IMR-90 (cell line): ENCODE results near the gene OSBPL1A. TPM values are rescaled to one million over a fixed set of nuclear protein-coding genes. Genes with fewer than 3 reads are reported as not detected.

ENCODE experiments used
- ATAC-seq: fragments of 200-7000 bp; cut with Tn5 transposase; 2 replicates; pipeline ENCODE4 v1.9.1; 2020; ENCODE audit warnings: low read depth, mild to moderate bottlenecking, moderate library complexity
- BruUV-seq: library from RNA; stranded (reverse); fragments of 400-500 nt; replicated peaks from 2 replicates; lab custom pipeline; 2021; lab: Mats Ljungman, UMichigan
- CTCF ChIA-PET: fragments of 300-600 bp; formaldehyde crosslinking; extraction: SDS; loops from one replicate; lab custom pipeline; 2021; ENCODE audit warnings: antibody characterized with exemption; lab: Yijun Ruan, JAX
- POLR2A ChIA-PET: fragments of 300-600 bp; sonication (Branson Sonifier 250); formaldehyde crosslinking; loops from one replicate; lab custom pipeline; 2022; ENCODE audit warnings: antibody characterized with exemption; ENCODE audit not compliant: unreplicated experiment; lab: Charles Lee
- DNase-seq: peaks from one replicate; pipeline ENCODE4 v3.0.0; 2013
- H2AFZ ChIP-seq: replicated peaks from 2 replicates; pipeline ENCODE3; 2013; ENCODE audit warnings: low read length, mild to moderate bottlenecking; ENCODE audit not compliant: poor library complexity
- H2AK5ac ChIP-seq: 2 replicates; pipeline ENCODE4 v1.6.1; 2013; ENCODE audit warnings: low read depth, low read length, inconsistent platforms
- H2AK9ac ChIP-seq: replicated peaks from 2 replicates; pipeline ENCODE3; 2013; ENCODE audit warnings: mild to moderate bottlenecking, low read depth, low read length, moderate library complexity; ENCODE audit not compliant: poor library complexity
- H2BK120ac ChIP-seq: 2 replicates; pipeline ENCODE4 v1.6.1; 2013; ENCODE audit warnings: low read depth, low read length, inconsistent platforms
- H2BK15ac ChIP-seq: 3 replicates; pipeline ENCODE4 v1.6.1; 2013; ENCODE audit warnings: low read depth, low read length, inconsistent platforms
- H2BK20ac ChIP-seq: 2 replicates; pipeline ENCODE4 v1.6.1; 2013; ENCODE audit warnings: low read depth, mild to moderate bottlenecking, inconsistent platforms, low read length, moderate library complexity
- H2BK5ac ChIP-seq: 2 replicates; pipeline ENCODE4 v1.6.1; 2013; ENCODE audit warnings: mild to moderate bottlenecking, low read depth, low read length, inconsistent platforms; ENCODE audit not compliant: poor library complexity, severe bottlenecking
- H3K14ac ChIP-seq: replicated peaks from 2 replicates; pipeline ENCODE4 v1.6.1; 2013; ENCODE audit warnings: low read depth, low read length, inconsistent platforms
- H3K18ac ChIP-seq: 2 replicates; pipeline ENCODE4 v1.6.1; 2013; ENCODE audit warnings: low read depth, low read length, control low read depth
- H3K23ac ChIP-seq: 2 replicates; pipeline ENCODE4 v1.6.1; 2013; ENCODE audit warnings: low read depth, low read length, inconsistent platforms
- H3K27ac ChIP-seq: 2 replicates; pipeline ENCODE4 v1.5.1; 2013; ENCODE audit warnings: mild to moderate bottlenecking, control low read depth, low read length; ENCODE audit not compliant: insufficient read depth
- H3K27me3 ChIP-seq: 2 replicates; pipeline ENCODE4 v1.6.1; 2013; ENCODE audit warnings: low read length; ENCODE audit not compliant: control insufficient read depth, insufficient read depth
- H3K36me3 ChIP-seq: 2 replicates; pipeline ENCODE4 v1.6.1; 2013; ENCODE audit warnings: low read length, mixed read lengths; ENCODE audit not compliant: control insufficient read depth, insufficient read depth
- H3K4ac ChIP-seq: 2 replicates; pipeline ENCODE4 v1.6.1; 2013; ENCODE audit warnings: low read depth, low read length, inconsistent platforms
- H3K4me1 ChIP-seq: 2 replicates; pipeline ENCODE4 v1.6.1; 2013; ENCODE audit warnings: low read length, mixed read lengths; ENCODE audit not compliant: control insufficient read depth, insufficient read depth
- H3K4me2 ChIP-seq: 2 replicates; pipeline ENCODE4 v1.6.1; 2013; ENCODE audit warnings: low read depth, mild to moderate bottlenecking, control low read depth, low read length, moderate library complexity
- H3K4me3 ChIP-seq: 2 replicates; pipeline ENCODE4 v1.5.1; 2013; ENCODE audit warnings: low read depth, mild to moderate bottlenecking, control low read depth, low read length, moderate library complexity; ENCODE audit not compliant: insufficient read depth
- H3K56ac ChIP-seq: 2 replicates; pipeline ENCODE4 v1.6.1; 2013; ENCODE audit warnings: low read length, inconsistent platforms; ENCODE audit not compliant: insufficient read depth; ENCODE audit errors: extremely low read depth
- H3K79me1 ChIP-seq, 2 experiments: 2 replicates each; pipeline ENCODE4 v1.6.1; 2013; ENCODE audit warnings: low read length in 2 of 2, inconsistent platforms in 1 of 2, low read depth in 1 of 2
- H3K9ac ChIP-seq: 2 replicates; pipeline ENCODE4 v1.6.1; 2013; ENCODE audit warnings: low read depth, low read length, control low read depth
- H3K9me1 ChIP-seq: 2 replicates; pipeline ENCODE4 v1.6.1; 2013; ENCODE audit warnings: low read length, inconsistent platforms; ENCODE audit not compliant: insufficient read depth
- H3K9me3 ChIP-seq: 2 replicates; pipeline ENCODE4 v1.6.1; 2013; ENCODE audit warnings: low read length; ENCODE audit not compliant: control insufficient read depth, insufficient read depth
- H4K20me1 ChIP-seq: 2 replicates; pipeline ENCODE4 v1.6.1; 2013; ENCODE audit warnings: low read length, inconsistent platforms; ENCODE audit not compliant: insufficient read depth
- H4K5ac ChIP-seq: 2 replicates; pipeline ENCODE4 v1.6.1; 2013; ENCODE audit warnings: mild to moderate bottlenecking, low read depth, low read length, control low read depth
- H4K8ac ChIP-seq, 2 experiments: 2 replicates each; pipeline ENCODE4 v1.6.1; 2013; ENCODE audit warnings: low read depth in 2 of 2, low read length in 2 of 2, control low read depth in 1 of 2, inconsistent platforms in 1 of 2
- H4K91ac ChIP-seq: 2 replicates; pipeline ENCODE4 v1.6.1; 2013; ENCODE audit warnings: low read depth, low read length, inconsistent platforms; ENCODE audit not compliant: insufficient read depth
- BHLHE40 ChIP-seq: fragments of 150-350 bp; IDR thresholded peaks from 2 replicates; pipeline ENCODE4 v1.6.1; 2016; ENCODE audit warnings: mild to moderate bottlenecking, low read depth, low read length
- CHD1 ChIP-seq: IDR thresholded peaks from 2 replicates; pipeline ENCODE4 v1.6.1; 2012; ENCODE audit warnings: low read depth, low read length, improper control_type of control experiment
- SMC3 ChIP-seq: fragments of 150-350 bp; IDR thresholded peaks from 2 replicates; pipeline ENCODE4 v1.6.1; 2016; ENCODE audit warnings: low read depth, mild to moderate bottlenecking, antibody characterized with exemption, low read length, moderate library complexity
- USF2 ChIP-seq: fragments of 150-350 bp; IDR thresholded peaks from 2 replicates; pipeline ENCODE4 v1.6.1; 2017; ENCODE audit warnings: mild to moderate bottlenecking, antibody characterized with exemption, low read length, low read depth
- WGBS, 2 experiments: methylation state at CpG; one replicate each; pipeline versions ENCODE4 v1.1.5 to v1.1.7; 2013; ENCODE audit warnings: missing lambda C conversion rate in 2 of 2; ENCODE audit not compliant: insufficient read length in 1 of 2; ENCODE audit errors: extremely low coverage in 2 of 2; 5-methylcytosine and 5-hydroxymethylcytosine counted together
- dilution Hi-C: fragments of 300-500 bp; cut with HindIII; formaldehyde crosslinking; loops from one replicate; pipeline ENCODE4 v1.14.3; 2018; ENCODE audit warnings: low sequenced_read_pairs; ENCODE audit not compliant: unreplicated experiment
- in situ Hi-C: fragments of 300-500 bp; cut with MboI; formaldehyde crosslinking; loops from 3 replicates; pipeline ENCODE4 v1.14.3; 2019; ENCODE audit warnings: low sequenced_read_pairs, inconsistent platforms, mixed read lengths
- intact Hi-C: fragments of 100-400 bp; cut with micrococcal nuclease; formaldehyde crosslinking; loops from 2 replicates; pipeline ENCODE4 v1.10.0; 2022
- polyA plus RNA-seq, 3 experiments: library from polyadenylated mRNA; depleted of rRNA; stranded (reverse); fragments of >200 nt; gene quantifications; 2 replicates each; pipeline ENCODE4 v1.2.3, GENCODE V29; 2012; ENCODE audit warnings: low replicate concordance in 1 of 3
- total RNA-seq: library from RNA; depleted of rRNA; stranded (reverse); fragments of >200 nt; gene quantifications from 2 replicates; pipeline ENCODE4 v1.2.3, GENCODE V29; 2012

Gene OSBPL1A
- total and polyA plus RNA-seq, 2 of the 4 experiments (the other 2 are of a cell fraction): 29.4 to 70.4 TPM

DNA sequence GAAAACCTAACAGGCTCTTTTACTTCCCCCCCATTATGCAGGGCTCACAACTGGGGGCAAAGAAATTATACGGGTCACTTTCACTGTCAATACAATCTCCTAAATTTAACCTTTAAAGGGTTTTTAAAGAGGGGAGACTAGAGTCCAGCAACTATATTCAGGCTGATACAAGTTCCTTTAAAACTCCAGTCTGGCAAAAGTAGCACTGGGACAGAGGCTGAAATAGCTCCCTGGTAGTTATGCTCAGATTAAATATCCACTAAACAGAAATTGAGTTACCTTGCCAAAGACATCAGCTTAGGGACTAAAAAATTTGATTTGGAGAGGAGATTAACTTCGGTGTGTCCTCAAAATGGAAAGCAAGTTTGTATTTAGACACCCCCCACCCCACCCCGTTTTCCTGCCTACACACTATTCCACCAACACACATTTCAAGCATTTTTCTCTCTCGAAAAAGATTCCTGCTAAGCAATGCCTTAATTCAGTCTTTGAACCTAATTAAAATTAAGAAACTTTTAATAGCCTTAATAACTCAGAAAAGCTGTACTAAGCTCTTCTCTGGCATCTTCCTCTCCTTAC, 127.2 kb downstream of the OSBPL1A start (continued):
- TF ChIP-seq CHD1: no peak
- TF ChIP-seq BHLHE40: no peak

- intact Hi-C loops: no loop called here
- in situ Hi-C loops: no loop called here
- 88% methylated on average over 4 of the region's 10 CpGs; no CpG with 5 or more reads in 1 of the 2 experiments for WGBS, 2 experiments
Observed at GRCh38 chr18:24268784-24269550, 128.7 kb downstream of the OSBPL1A start.

More at GRCh38 chr18:24268784-24269550, 128.7 kb downstream of the OSBPL1A start:
- Histone ChIP-seq H3K79me1 (peaks cover 15 to 41% of the 10 kb centered on the region in 2 experiments), H3K56ac (no peak overlapping the region), H3K14ac (no peak overlapping the region), H4K8ac (no peak overlapping the region), H3K27ac (no peak overlapping the region), H3K36me3 (peaks cover 2% of the 10 kb centered on the region; the same call in 1 of the 2 replicates), H3K4me1 (peaks cover 8% of the 10 kb centered on the region; the same call in 1 of the 2 replicates), H2BK5ac (no peak overlapping the region), H3K27me3 (no peaks in the 10 kb centered on the region), H2AK9ac (peak overlapping the region; percentile 66), H2AK5ac (peak overlapping the region; percentile 55; the same call in 1 of the 2 replicates), H3K23ac (no peak overlapping the region), H2BK15ac (peak overlapping the region; percentile 54; the same call in 1 of the 3 replicates), H3K18ac (no peak overlapping the region), H3K9ac (no peak overlapping the region), H3K9me3 (no peaks in the 10 kb centered on the region), H3K4ac (no peak overlapping the region), H2AFZ (no peak overlapping the region), H4K5ac (no peak overlapping the region), H3K4me2 (no peak overlapping the region), H4K91ac (no peak overlapping the region; the same call in 1 of the 2 replicates), H3K4me3 (no peak overlapping the region), H2BK20ac (peak overlapping the region; percentile 15; the same call in 1 of the 2 replicates), H3K9me1 (peaks cover 7% of the 10 kb centered on the region), H4K20me1 (peaks cover 9% of the 10 kb centered on the region; the same call in 1 of the 2 replicates), H2BK120ac (no peak overlapping the region)
- ATAC-seq (no peak), DNase-seq (no peak)
- BruUV-seq: no TSS peak
- dilution Hi-C loops: no loop called here
- peak; percentile 54 for TF ChIP-seq USF2
- TF ChIP-seq SMC3: no peak
- POLR2A ChIA-PET: no interaction called here
- CTCF ChIA-PET: interaction anchor here (0.6 kb wide), 1 partner anchor 94 kb away, joined by 3 read pairs; no protein-coding TSS in a partner anchor
